Fibroblast of lung (primary cell): ENCODE measurements around the gene MCM5. TPM values are rescaled to one million over a fixed set of nuclear protein-coding genes. Genes with fewer than 3 reads are reported as not detected.

Experiments
- DNase-seq, 2 donors: peaks; one replicate each; pipeline versions ENCODE4 v3.0.0 to v3.0.0-alpha.2; 2010; ENCODE audit warnings: low read depth in 2 of 2
- H2AFZ ChIP-seq: 2 replicates; pipeline ENCODE4 v1.5.1; 2012; ENCODE audit warnings: low read length, control low read depth, inconsistent platforms
- H3K27ac ChIP-seq: 2 replicates; pipeline ENCODE4 v1.5.1; 2011; ENCODE audit warnings: low read length, control low read depth; ENCODE audit not compliant: insufficient read depth
- H3K27me3 ChIP-seq: 2 replicates; pipeline ENCODE4 v1.5.1; 2011; ENCODE audit warnings: mild to moderate bottlenecking, low read length; ENCODE audit not compliant: control insufficient read depth, insufficient read depth
- H3K36me3 ChIP-seq: 2 replicates; pipeline ENCODE4 v1.5.1; 2011; ENCODE audit warnings: low read length; ENCODE audit not compliant: control insufficient read depth, insufficient read depth
- H3K4me1 ChIP-seq: 2 replicates; pipeline ENCODE4 v1.5.1; 2011; ENCODE audit warnings: low read length; ENCODE audit not compliant: control insufficient read depth, insufficient read depth; ENCODE audit errors: extremely low read depth
- H3K4me2 ChIP-seq: 2 replicates; pipeline ENCODE4 v1.5.1; 2011; ENCODE audit warnings: low read length, control low read depth; ENCODE audit not compliant: insufficient read depth; ENCODE audit errors: extremely low read depth
- H3K4me3 ChIP-seq, 4 experiments: fragments of 200-600 bp in 1 of 4; sonication (generic) in 1 of 4; replicated peaks in 1 of 4; 2 replicates each; pipeline ENCODE4 v1.5.1; 2011 to 2016; ENCODE audit warnings: low read length in 4 of 4, low read depth in 3 of 4, mild to moderate bottlenecking in 3 of 4, control low read depth in 2 of 4, inconsistent platforms in 1 of 4, mixed read lengths in 1 of 4; ENCODE audit not compliant: insufficient read depth in 1 of 4; ENCODE audit errors: control extremely low read depth in 1 of 4
- H3K79me2 ChIP-seq: 2 replicates; pipeline ENCODE4 v1.5.1; 2012; ENCODE audit warnings: mild to moderate bottlenecking, low read length, inconsistent platforms; ENCODE audit not compliant: control insufficient read depth, insufficient read depth
- H3K9ac ChIP-seq: 2 replicates; pipeline ENCODE4 v1.5.1; 2011; ENCODE audit warnings: mild to moderate bottlenecking, low read length, control low read depth; ENCODE audit not compliant: insufficient read depth
- H3K9me3 ChIP-seq: 2 replicates; pipeline ENCODE4 v1.5.1; 2012; ENCODE audit warnings: low read depth, low read length; ENCODE audit not compliant: control insufficient read depth, insufficient read depth
- H4K20me1 ChIP-seq: 2 replicates; pipeline ENCODE4 v1.5.1; 2011; ENCODE audit warnings: low read length; ENCODE audit not compliant: control insufficient read depth, insufficient read depth; ENCODE audit errors: extremely low read depth
- EZH2 ChIP-seq: IDR thresholded peaks from 2 replicates; pipeline ENCODE4 v1.5.1; 2012; ENCODE audit warnings: low read length, control low read depth, mild to moderate bottlenecking; ENCODE audit errors: missing control alignments
- polyA plus RNA-seq, 2 donors: library from polyadenylated mRNA; depleted of rRNA in 1 of 2; stranded (reverse) in 1 of 2; unstranded in 1 of 2; fragments of >200 nt; gene quantifications; 2 replicates each; pipeline ENCODE4 v1.2.1, GENCODE V29; 2011 to 2012; ENCODE audit warnings: missing spikeins in 1 of 2
- total RNA-seq: library from RNA; depleted of rRNA; stranded (reverse); fragments of >200 nt; gene quantifications from 2 replicates; pipeline ENCODE4 v1.2.1, GENCODE V29; 2014
- TF ChIP-seq, protein P1 (sequence below), 2 donors: IDR thresholded peaks in 1 of 2; conservative IDR thresholded peaks in 1 of 2; 1 replicate in 1 of 2; 2 replicates in 1 of 2; pipeline ENCODE4 v1.5.1; 2011 to 2012; ENCODE audit warnings: low read length in 2 of 2, control low read depth in 1 of 2, inconsistent platforms in 1 of 2, low read depth in 1 of 2, mild to moderate bottlenecking in 1 of 2

The MCM5 gene
- total and polyA plus RNA-seq, 2 donors (not counting 1 experiment from before 2014, with no cell fraction given), result 13.4 to 21.7 TPM

DNA sequence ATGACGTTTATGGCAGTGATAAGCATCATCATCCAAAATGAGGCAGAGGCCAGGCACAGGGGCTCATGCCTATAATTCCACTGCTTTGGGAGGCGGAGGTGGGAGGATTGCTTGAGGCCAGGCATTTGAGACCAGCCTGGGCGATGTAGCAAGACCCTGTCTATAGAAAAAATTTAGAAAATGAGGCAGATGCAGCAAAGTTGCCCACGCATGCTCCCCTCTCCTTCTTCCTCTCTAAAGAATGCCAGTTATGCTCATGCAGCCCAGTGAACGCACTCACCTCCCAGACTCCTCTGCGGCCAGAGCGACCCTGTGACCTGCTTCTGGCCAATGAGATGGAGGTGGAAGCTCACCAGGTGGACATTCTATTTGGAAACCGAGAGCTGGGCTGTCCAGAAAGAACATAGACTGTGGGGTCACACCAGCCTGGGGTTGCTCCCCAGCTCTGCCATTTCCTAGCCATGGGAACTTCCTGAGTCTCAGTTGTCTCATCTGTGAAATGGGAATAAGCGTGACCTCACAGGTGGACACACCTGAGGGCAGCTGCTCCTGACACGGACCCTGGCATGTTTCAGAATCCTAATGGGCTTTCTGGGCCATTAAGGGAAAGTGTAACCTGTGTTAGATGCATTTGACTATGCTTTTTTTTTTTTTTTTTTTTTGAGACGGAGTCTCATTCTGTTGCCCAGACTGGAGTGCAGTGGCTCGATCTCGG, 44.9 kb downstream of the MCM5 start:
- Histone ChIP-seq H3K4me3 (no peak overlapping the region), H3K4me2 (no peak overlapping the region), H3K27ac (no peak overlapping the region), H3K79me2 (no peaks in the 10 kb centered on the region), H3K4me1 (peaks cover 2% of the 10 kb centered on the region), H2AFZ (no peak overlapping the region), H3K27me3 (no peaks in the 10 kb centered on the region), H4K20me1 (no peaks in the 10 kb centered on the region), H3K9me3 (no peaks in the 10 kb centered on the region), H3K9ac (no peak overlapping the region), H3K36me3 (no peaks in the 10 kb centered on the region)
- no peak for TF ChIP-seq EZH2
- TF ChIP-seq, protein P1, sequence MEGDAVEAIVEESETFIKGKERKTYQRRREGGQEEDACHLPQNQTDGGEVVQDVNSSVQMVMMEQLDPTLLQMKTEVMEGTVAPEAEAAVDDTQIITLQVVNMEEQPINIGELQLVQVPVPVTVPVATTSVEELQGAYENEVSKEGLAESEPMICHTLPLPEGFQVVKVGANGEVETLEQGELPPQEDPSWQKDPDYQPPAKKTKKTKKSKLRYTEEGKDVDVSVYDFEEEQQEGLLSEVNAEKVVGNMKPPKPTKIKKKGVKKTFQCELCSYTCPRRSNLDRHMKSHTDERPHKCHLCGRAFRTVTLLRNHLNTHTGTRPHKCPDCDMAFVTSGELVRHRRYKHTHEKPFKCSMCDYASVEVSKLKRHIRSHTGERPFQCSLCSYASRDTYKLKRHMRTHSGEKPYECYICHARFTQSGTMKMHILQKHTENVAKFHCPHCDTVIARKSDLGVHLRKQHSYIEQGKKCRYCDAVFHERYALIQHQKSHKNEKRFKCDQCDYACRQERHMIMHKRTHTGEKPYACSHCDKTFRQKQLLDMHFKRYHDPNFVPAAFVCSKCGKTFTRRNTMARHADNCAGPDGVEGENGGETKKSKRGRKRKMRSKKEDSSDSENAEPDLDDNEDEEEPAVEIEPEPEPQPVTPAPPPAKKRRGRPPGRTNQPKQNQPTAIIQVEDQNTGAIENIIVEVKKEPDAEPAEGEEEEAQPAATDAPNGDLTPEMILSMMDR (conservative IDR thresholded peaks at IDR 0.05 in 1 of 2, IDR thresholded peaks at IDR 0.05 in 1 of 2; ENCODE audit: low read depth in 1 of 2, low read length in 2 of 2), result no peak
- DNase-seq, result no peak

DNA sequence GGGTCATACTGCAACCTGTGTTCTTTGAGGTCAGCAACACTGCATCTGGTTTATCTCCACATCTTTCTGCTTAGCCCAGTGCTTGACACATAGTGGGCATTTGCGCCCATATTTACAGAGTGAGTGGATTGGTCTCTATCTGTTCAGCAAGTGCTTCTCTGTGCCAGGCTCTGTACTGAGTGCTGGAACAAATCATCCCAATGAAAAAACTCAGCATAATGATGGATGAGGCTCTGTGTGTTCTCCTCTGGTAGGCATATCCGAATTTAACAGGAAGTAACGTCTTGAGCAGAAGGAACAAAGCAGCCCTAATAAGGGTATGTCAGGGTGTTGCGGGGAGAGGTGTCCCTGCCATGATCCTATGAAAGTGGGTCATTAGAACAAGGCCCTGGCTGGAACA, 46.0 kb downstream of the MCM5 start:
- no peak overlapping the region for H3K4me2 ChIP-seq
- no peak overlapping the region for H3K4me3 ChIP-seq
- H3K9ac ChIP-seq, result no peak overlapping the region
- TF ChIP-seq, protein P1 (conservative IDR thresholded peaks at IDR 0.05 in 1 of 2, IDR thresholded peaks at IDR 0.05 in 1 of 2; ENCODE audit: low read depth in 1 of 2, low read length in 2 of 2), result no peak
- no peak for TF ChIP-seq EZH2
- no peaks in the 10 kb centered on the region for H3K27me3 ChIP-seq
- no peak overlapping the region for H3K27ac ChIP-seq
- peak in 1 of 2 donors; percentile 35 for DNase-seq
- peaks cover 2% of the 10 kb centered on the region for H3K4me1 ChIP-seq
- H2AFZ ChIP-seq, result no peak overlapping the region
- no peaks in the 10 kb centered on the region for H3K79me2 ChIP-seq
- H4K20me1 ChIP-seq, result no peaks in the 10 kb centered on the region
- no peaks in the 10 kb centered on the region for H3K36me3 ChIP-seq
- no peaks in the 10 kb centered on the region for H3K9me3 ChIP-seq

DNA sequence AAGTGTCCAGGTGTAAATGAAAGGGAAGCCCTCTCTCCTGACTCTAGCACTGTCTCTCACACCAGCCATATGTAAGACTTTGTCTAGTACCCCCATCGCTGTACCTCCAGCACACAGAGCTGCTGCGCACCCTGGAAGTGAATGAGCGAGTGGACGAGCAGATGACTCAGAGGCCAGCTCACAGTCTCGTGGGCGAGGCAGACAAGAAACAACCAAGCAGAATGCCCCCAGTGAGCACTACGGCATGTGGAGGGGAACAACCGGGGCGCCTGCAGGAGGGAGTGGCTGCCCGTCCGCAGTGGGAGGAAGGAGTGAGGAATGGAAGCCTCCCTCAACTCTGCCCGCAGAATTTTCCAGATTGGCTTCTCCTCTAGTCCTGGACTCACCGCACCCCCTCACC, 46.4 kb downstream of the MCM5 start:
- H3K79me2 ChIP-seq, result no peaks in the 10 kb centered on the region
- no peaks in the 10 kb centered on the region for H3K36me3 ChIP-seq
- no peak overlapping the region for H3K9ac ChIP-seq
- no peak overlapping the region for H2AFZ ChIP-seq
- no peaks in the 10 kb centered on the region for H3K27me3 ChIP-seq
- H3K27ac ChIP-seq, result peak overlapping the region; percentile 2
- DNase-seq, result peak; percentile 83 to 97
- H3K4me1 ChIP-seq, result peaks cover 2% of the 10 kb centered on the region
- H3K4me2 ChIP-seq, result no peak overlapping the region
- no peaks in the 10 kb centered on the region for H3K9me3 ChIP-seq
- no peak overlapping the region for H3K4me3 ChIP-seq
- TF ChIP-seq, protein P1 (conservative IDR thresholded peaks at IDR 0.05 in 1 of 2, IDR thresholded peaks at IDR 0.05 in 1 of 2; ENCODE audit: low read depth in 1 of 2, low read length in 2 of 2), result no peak
- no peak for TF ChIP-seq EZH2
- H4K20me1 ChIP-seq, result no peaks in the 10 kb centered on the region
